GM19324 (cell line): ENCODE results near the gene COL18A1.
"Not testable (repeated sequence)": the region's sequence is repeated elsewhere in the genome, so short reads cannot be mapped to it uniquely, and the experiment has no call there.

ENCODE experiments used
- ATAC-seq: cut with Tn5 transposase; IDR thresholded peaks from one replicate; pipeline ENCODE4 v1.9.1; 2021; ENCODE audit warnings: mild to moderate bottlenecking, moderate library complexity; ENCODE audit not compliant: unreplicated experiment, low FRiP score

The COL18A1 gene

GRCh38 chr21:45404730-45405270 lies at the start of gene COL18A1:
Gene COL18A1, plus strand, starts transcription at chr21:45405165. Its CDS starts 66 bp downstream, at chr21:45405231.
- no peak for ATAC-seq

- ATAC-seq: no peak
These were observed 49.4 kb upstream of the COL18A1 start for GRCh38 chr21:45355573-45355972.

- ATAC-seq: no peak
These were observed 48.7 kb upstream of the COL18A1 start for GRCh38 chr21:45356251-45356650.

GRCh38 chr21:45356653-45357435 lies 48.1 kb upstream of the COL18A1 start:
- ATAC-seq: no peak

- ATAC-seq: no peak
These were observed 47.3 kb upstream of the COL18A1 start for GRCh38 chr21:45357436-45358260.

- no peak for ATAC-seq
These were observed 46.7 kb upstream of the COL18A1 start for GRCh38 chr21:45358261-45358670.

- no peak for ATAC-seq
These were observed 46.2 kb upstream of the COL18A1 start for GRCh38 chr21:45358711-45359310.

GRCh38 chr21:45359451-45360217 lies 45.3 kb upstream of the COL18A1 start:
- no peak for ATAC-seq

- ATAC-seq: no peak
These were observed 43.6 kb upstream of the COL18A1 start for GRCh38 chr21:45361033-45361997.

GRCh38 chr21:45362077-45362747 lies 42.8 kb upstream of the COL18A1 start:
- ATAC-seq: no peak

GRCh38 chr21:45362748-45363145 lies 42.2 kb upstream of the COL18A1 start:
- ATAC-seq: no peak

GRCh38 chr21:45363272-45363671 lies 41.7 kb upstream of the COL18A1 start:
- ATAC-seq: not testable (repeated sequence)

- ATAC-seq: no peak
These were observed 41.0 kb upstream of the COL18A1 start for GRCh38 chr21:45363921-45364467.

GRCh38 chr21:45364468-45365185 lies 40.3 kb upstream of the COL18A1 start:
- ATAC-seq: no peak

GRCh38 chr21:45365186-45365607 lies 39.8 kb upstream of the COL18A1 start:
- ATAC-seq: no peak

- no peak for ATAC-seq
These were observed 39.2 kb upstream of the COL18A1 start for GRCh38 chr21:45365608-45366241.

- no peak for ATAC-seq
These were observed 38.5 kb upstream of the COL18A1 start for GRCh38 chr21:45366476-45366875.
